AG10803 (cell line): ENCODE measurements around the gene ZNF865.

Experiments used
- DNase-seq: peaks from one replicate; pipeline ENCODE4 v3.0.0; 2010; ENCODE audit warnings: low read depth
- H3K4me3 ChIP-seq: 2 replicates; pipeline ENCODE4 v1.5.1; 2011; ENCODE audit warnings: mild to moderate bottlenecking, low read length, control low read depth
- CTCF ChIP-seq: conservative IDR thresholded peaks from 2 replicates; pipeline ENCODE4 v1.5.1; 2011; ENCODE audit warnings: mild to moderate bottlenecking, low read length, control low read depth, inconsistent platforms

Gene ZNF865

DNA sequence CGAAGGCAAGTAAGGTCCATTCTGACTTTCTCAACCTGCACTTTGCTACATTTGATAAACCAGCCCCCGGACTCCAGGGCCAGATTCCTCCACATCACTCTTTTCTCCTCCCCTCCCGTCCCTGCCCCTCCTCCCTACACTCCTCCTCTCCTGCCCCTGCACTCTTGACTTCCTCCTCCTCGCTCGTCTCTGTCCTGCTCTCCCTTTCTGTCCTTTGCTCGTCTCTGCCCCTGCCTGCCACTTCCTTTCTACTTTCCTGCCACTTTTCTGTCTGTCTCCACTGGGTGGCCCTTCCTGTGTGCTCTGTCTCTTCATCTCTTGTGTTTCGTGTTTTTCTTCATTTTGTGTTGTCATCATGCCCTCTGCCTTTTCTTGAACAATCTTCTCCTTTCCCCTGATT, 56.4 kb downstream of the ZNF865 start:
- TF ChIP-seq CTCF: no peak
- H3K4me3 ChIP-seq: no peak overlapping the region
- DNase-seq: no peak

GRCh38 chr19:55663846-55664536, 58.5 kb downstream of the ZNF865 start:
- no peak for DNase-seq
- H3K4me3 ChIP-seq: no peak overlapping the region
- TF ChIP-seq CTCF: no peak

- no peak for TF ChIP-seq CTCF
- no peak overlapping the region for H3K4me3 ChIP-seq
- no peak for DNase-seq
Observed at GRCh38 chr19:55666343-55667005, 61.0 kb downstream of the ZNF865 start.
